Panc1 (cell line): Measurements from ENCODE around the gene PHOX2B. TPM values are rescaled to one million over a fixed set of nuclear protein-coding genes. Genes with fewer than 3 reads are reported as not detected.

ENCODE experiments used
- ATAC-seq: fragments of 200-7000 bp; cut with Tn5 transposase; 2 replicates; pipeline ENCODE4 v1.9.1; 2020; ENCODE audit warnings: mild to moderate bottlenecking, moderate library complexity
- BruUV-seq: library from RNA; stranded (reverse); fragments of 400-500 nt; replicated peaks from 2 replicates; lab custom pipeline; 2021; lab: Mats Ljungman, UMichigan
- CTCF ChIA-PET: fragments of 300-600 bp; sonication (Branson Sonifier 250); formaldehyde crosslinking; loops from one replicate; lab custom pipeline; 2022; ENCODE audit warnings: antibody characterized with exemption; lab: Charles Lee
- POLR2A ChIA-PET: fragments of 300-600 bp; sonication (Branson Sonifier 250); formaldehyde crosslinking; loops from one replicate; lab custom pipeline; 2022; ENCODE audit warnings: antibody characterized with exemption; lab: Charles Lee
- DNase-seq: peaks from one replicate; pipeline ENCODE4 v3.0.0-alpha.2; 2010; ENCODE audit warnings: low read depth, low spot score
- H3K27ac ChIP-seq: 2 replicates; pipeline ENCODE4 v1.5.1; 2011; ENCODE audit warnings: mild to moderate bottlenecking, low read length, inconsistent platforms
- H3K27me3 ChIP-seq: fragments of 200-500 bp; sonication (Bioruptor generic); 2 replicates; pipeline ENCODE4 v1.6.0; 2014; ENCODE audit warnings: low read length, inconsistent platforms; ENCODE audit not compliant: control insufficient read depth, insufficient read depth
- H3K36me3 ChIP-seq: fragments of 200-500 bp; sonication (Bioruptor generic); 2 replicates; pipeline ENCODE4 v1.5.1; 2014; ENCODE audit warnings: inconsistent platforms, mild to moderate bottlenecking, low read length, moderate library complexity; ENCODE audit not compliant: control insufficient read depth, insufficient read depth
- H3K4me1 ChIP-seq: 2 replicates; pipeline ENCODE4 v1.5.1; 2011; ENCODE audit warnings: inconsistent platforms, mild to moderate bottlenecking, low read length, moderate library complexity; ENCODE audit not compliant: control insufficient read depth, insufficient read depth
- H3K4me3 ChIP-seq, 2 experiments: 2 replicates each; pipeline ENCODE4 v1.5.1; 2011 to 2012; ENCODE audit warnings: low read depth in 2 of 2, low read length in 2 of 2, mild to moderate bottlenecking in 2 of 2, inconsistent platforms in 1 of 2, moderate library complexity in 1 of 2
- H3K9me3 ChIP-seq: fragments of 200-500 bp; sonication (Bioruptor generic); 2 replicates; pipeline ENCODE4 v1.5.1; 2014; ENCODE audit warnings: low read depth, mild to moderate bottlenecking, inconsistent platforms, low read length, moderate library complexity; ENCODE audit not compliant: control insufficient read depth, insufficient read depth
- CTCF ChIP-seq: fragments of 450-650 bp; IDR thresholded peaks from 2 replicates; pipeline ENCODE4 v1.5.1; 2017; ENCODE audit warnings: mild to moderate bottlenecking
- POLR2AphosphoS5 ChIP-seq: IDR thresholded peaks from 2 replicates; pipeline ENCODE4 v1.6.1; 2012; ENCODE audit warnings: mild to moderate bottlenecking, low read depth, low read length, moderate library complexity
- REST ChIP-seq, 2 experiments: IDR thresholded peaks; 2 replicates each; pipeline ENCODE4 v1.6.1; 2011 to 2012; ENCODE audit warnings: low read depth in 2 of 2, control low read depth in 1 of 2, low read length in 1 of 2, mild to moderate bottlenecking in 1 of 2, moderate library complexity in 1 of 2; ENCODE audit not compliant: insufficient read depth in 1 of 2
- SIN3A ChIP-seq: IDR thresholded peaks from 2 replicates; pipeline ENCODE4 v1.6.1; 2012; ENCODE audit warnings: low read depth, mild to moderate bottlenecking, low read length, moderate library complexity, borderline replicate concordance; ENCODE audit not compliant: insufficient read depth
- TCF7L2 ChIP-seq: IDR thresholded peaks from 2 replicates; pipeline ENCODE4 v1.6.1; 2011; ENCODE audit warnings: mild to moderate bottlenecking, low read depth, low read length, inconsistent platforms
- in situ Hi-C: cut with HindIII; loops from 2 replicates; pipeline ENCODE4 v1.10.0; 2016; ENCODE audit warnings: low sequenced_read_pairs, low pct_unique_long_range_greater_than_20kb
- intact Hi-C: fragments of 100-400 bp; cut with micrococcal nuclease; formaldehyde crosslinking; loops from one replicate; pipeline ENCODE4 v1.10.0; 2022; ENCODE audit not compliant: unreplicated experiment
- total RNA-seq: library from RNA; stranded (reverse); gene quantifications from one replicate; pipeline ENCODE4 v1.2.1, GENCODE V29; 2021; ENCODE audit not compliant: unreplicated experiment

Gene PHOX2B
- total RNA-seq, 1 experiment from 2014 or later, result not detected

- DNase-seq (no peak), ATAC-seq (no peak)
- Histone ChIP-seq H3K4me1 (no peaks in the 10 kb centered on the region), H3K27me3 (peaks cover 2% of the 10 kb centered on the region; the same call in 1 of the 2 replicates), H3K4me3 (no peak overlapping the region), H3K36me3 (no peaks in the 10 kb centered on the region), H3K27ac (no peak overlapping the region), H3K9me3 (no peaks in the 10 kb centered on the region)
- TF ChIP-seq REST (IDR thresholded peaks at IDR 0.05; ENCODE audit: insufficient read depth in 1 of 2, low read depth in 2 of 2, low read length in 1 of 2), result no peak
- TF ChIP-seq POLR2AphosphoS5, result no peak
- no peak for TF ChIP-seq CTCF
- TF ChIP-seq TCF7L2, result no peak
- no peak for TF ChIP-seq SIN3A
- CTCF ChIA-PET, result no interaction called here
- POLR2A ChIA-PET, result no interaction called here
- intact Hi-C loops, result no loop called here
- in situ Hi-C loops, result no loop called here
- BruUV-seq, result no TSS peak
These were observed 45.8 kb downstream of the PHOX2B start for GRCh38 chr4:41702770-41703169.

- Histone ChIP-seq H3K27me3 (peaks cover 2% of the 10 kb centered on the region; the same call in 1 of the 2 replicates), H3K9me3 (no peaks in the 10 kb centered on the region), H3K36me3 (no peaks in the 10 kb centered on the region), H3K27ac (no peak overlapping the region), H3K4me1 (no peaks in the 10 kb centered on the region), H3K4me3 (no peak overlapping the region)
- intact Hi-C loops (no loop called here), in situ Hi-C loops (no loop called here)
- no TSS peak for BruUV-seq
- POLR2A ChIA-PET, result no interaction called here
- no peak for ATAC-seq
- CTCF ChIA-PET, result no interaction called here
- no peak for DNase-seq
- no peak for TF ChIP-seq REST (IDR thresholded peaks at IDR 0.05; ENCODE audit: insufficient read depth in 1 of 2, low read depth in 2 of 2, low read length in 1 of 2)
These were observed 46.5 kb downstream of the PHOX2B start for GRCh38 chr4:41701983-41702382.
